Activated naive CD4-positive, alpha-beta T cell treated with anti-CD3 and anti-CD28 coated beads, Interleukin-2, amount 50 U/mL, for 24 hours (primary cell): ENCODE data around the gene CLOCK.

Source experiments
- H3K27ac Mint-ChIP-seq: one replicate; pipeline ENCODE4 v1.8.0; 2021; ENCODE audit warnings: mild to moderate bottlenecking, mixed read lengths
- H3K27me3 Mint-ChIP-seq: one replicate; pipeline ENCODE4 v1.8.0; 2021; ENCODE audit warnings: mixed read lengths
- H3K36me3 Mint-ChIP-seq: one replicate; pipeline ENCODE4 v1.8.0; 2021; ENCODE audit warnings: mixed read lengths
- H3K4me1 Mint-ChIP-seq: one replicate; pipeline ENCODE4 v1.8.0; 2021; ENCODE audit warnings: mixed read lengths
- H3K4me3 Mint-ChIP-seq: one replicate; pipeline ENCODE4 v1.8.0; 2021; ENCODE audit warnings: mild to moderate bottlenecking, mixed read lengths
- H3K9me3 Mint-ChIP-seq: one replicate; pipeline ENCODE4 v1.8.0; 2021; ENCODE audit warnings: mixed read lengths

Gene CLOCK

GRCh38 chr4:55435141-55435841, 111.4 kb downstream of the CLOCK start:
- Mint-ChIP-seq H3K9me3 (no peaks in the 10 kb centered on the region), H3K36me3 (peaks cover 11% of the 10 kb centered on the region), H3K4me1 (peaks cover 15% of the 10 kb centered on the region), H3K4me3 (no peak overlapping the region), H3K27me3 (no peaks in the 10 kb centered on the region), H3K27ac (no peak overlapping the region)

GRCh38 chr4:55431710-55432336, 114.9 kb downstream of the CLOCK start:
- H3K4me1 Mint-ChIP-seq = peaks cover 15% of the 10 kb centered on the region
- H3K36me3 Mint-ChIP-seq = peaks cover 5% of the 10 kb centered on the region
- peak overlapping the region; percentile 41 for H3K27ac Mint-ChIP-seq
- H3K9me3 Mint-ChIP-seq = no peaks in the 10 kb centered on the region
- no peak overlapping the region for H3K4me3 Mint-ChIP-seq
- no peaks in the 10 kb centered on the region for H3K27me3 Mint-ChIP-seq

GRCh38 chr4:55424791-55425190, 121.9 kb downstream of the CLOCK start:
- Mint-ChIP-seq H3K36me3 (peaks cover 17% of the 10 kb centered on the region), H3K27ac (no peak overlapping the region), H3K27me3 (no peaks in the 10 kb centered on the region), H3K4me3 (no peak overlapping the region), H3K4me1 (peaks cover 9% of the 10 kb centered on the region), H3K9me3 (no peaks in the 10 kb centered on the region)

GRCh38 chr4:55416176-55416575, 130.5 kb downstream of the CLOCK start:
- peaks cover 8% of the 10 kb centered on the region for H3K4me1 Mint-ChIP-seq
- H3K27me3 Mint-ChIP-seq = no peaks in the 10 kb centered on the region
- H3K36me3 Mint-ChIP-seq = peaks cover 10% of the 10 kb centered on the region
- H3K9me3 Mint-ChIP-seq = no peaks in the 10 kb centered on the region
- H3K27ac Mint-ChIP-seq = no peak overlapping the region
- H3K4me3 Mint-ChIP-seq = no peak overlapping the region

GRCh38 chr4:55411621-55412020, 135.1 kb downstream of the CLOCK start:
- peaks cover 34% of the 10 kb centered on the region for H3K4me1 Mint-ChIP-seq
- H3K9me3 Mint-ChIP-seq = no peaks in the 10 kb centered on the region
- peaks cover 10% of the 10 kb centered on the region for H3K36me3 Mint-ChIP-seq
- H3K4me3 Mint-ChIP-seq = no peak overlapping the region
- H3K27ac Mint-ChIP-seq = no peak overlapping the region
- H3K27me3 Mint-ChIP-seq = no peaks in the 10 kb centered on the region

- no peak overlapping the region for H3K4me3 Mint-ChIP-seq
- no peaks in the 10 kb centered on the region for H3K9me3 Mint-ChIP-seq
- peaks cover 15% of the 10 kb centered on the region for H3K36me3 Mint-ChIP-seq
- peaks cover 42% of the 10 kb centered on the region for H3K4me1 Mint-ChIP-seq
- H3K27ac Mint-ChIP-seq = no peak overlapping the region
- no peaks in the 10 kb centered on the region for H3K27me3 Mint-ChIP-seq
Measured at GRCh38 chr4:55410431-55410830, 136.3 kb downstream of the CLOCK start.

GRCh38 chr4:55409468-55410171, 137.1 kb downstream of the CLOCK start:
- H3K27me3 Mint-ChIP-seq = no peaks in the 10 kb centered on the region
- peak overlapping the region; percentile 12 for H3K27ac Mint-ChIP-seq
- H3K36me3 Mint-ChIP-seq = peaks cover 16% of the 10 kb centered on the region
- H3K4me1 Mint-ChIP-seq = peaks cover 47% of the 10 kb centered on the region
- no peak overlapping the region for H3K4me3 Mint-ChIP-seq
- H3K9me3 Mint-ChIP-seq = no peaks in the 10 kb centered on the region

GRCh38 chr4:55407764-55408163, 138.9 kb downstream of the CLOCK start:
- peaks cover 22% of the 10 kb centered on the region for H3K36me3 Mint-ChIP-seq

GRCh38 chr4:55407119-55407518, 139.6 kb downstream of the CLOCK start:
- no peaks in the 10 kb centered on the region for H3K9me3 Mint-ChIP-seq
- H3K4me3 Mint-ChIP-seq = no peak overlapping the region
- H3K27me3 Mint-ChIP-seq = no peaks in the 10 kb centered on the region
- no peak overlapping the region for H3K27ac Mint-ChIP-seq
- peaks cover 22% of the 10 kb centered on the region for H3K36me3 Mint-ChIP-seq
- peaks cover 55% of the 10 kb centered on the region for H3K4me1 Mint-ChIP-seq

More at GRCh38 chr4:55407764-55408163, 138.9 kb downstream of the CLOCK start:
- Mint-ChIP-seq H3K27ac (no peak overlapping the region), H3K9me3 (no peaks in the 10 kb centered on the region), H3K27me3 (no peaks in the 10 kb centered on the region), H3K4me3 (no peak overlapping the region), H3K4me1 (peaks cover 55% of the 10 kb centered on the region)

- Mint-ChIP-seq H3K27ac (no peak overlapping the region), H3K36me3 (peaks cover 19% of the 10 kb centered on the region), H3K9me3 (no peaks in the 10 kb centered on the region), H3K27me3 (no peaks in the 10 kb centered on the region), H3K4me1 (peaks cover 51% of the 10 kb centered on the region), H3K4me3 (no peak overlapping the region)
Measured at GRCh38 chr4:55406545-55406944, 140.2 kb downstream of the CLOCK start.

- peaks cover 22% of the 10 kb centered on the region for H3K36me3 Mint-ChIP-seq
- no peaks in the 10 kb centered on the region for H3K9me3 Mint-ChIP-seq
- no peaks in the 10 kb centered on the region for H3K27me3 Mint-ChIP-seq
- H3K4me1 Mint-ChIP-seq = peaks cover 57% of the 10 kb centered on the region
- H3K4me3 Mint-ChIP-seq = no peak overlapping the region
- no peak overlapping the region for H3K27ac Mint-ChIP-seq
Measured at GRCh38 chr4:55405073-55405472, 141.6 kb downstream of the CLOCK start.

GRCh38 chr4:55399581-55399980, 147.1 kb downstream of the CLOCK start:
- Mint-ChIP-seq H3K4me3 (peak overlapping the region; percentile 95), H3K9me3 (no peaks in the 10 kb centered on the region), H3K27me3 (no peaks in the 10 kb centered on the region), H3K27ac (peak overlapping the region; percentile 63), H3K4me1 (peaks cover 56% of the 10 kb centered on the region), H3K36me3 (peaks cover 19% of the 10 kb centered on the region)

GRCh38 chr4:55398966-55399365, 147.7 kb downstream of the CLOCK start:
- H3K27ac Mint-ChIP-seq = peak overlapping the region; percentile 63
- peaks cover 60% of the 10 kb centered on the region for H3K4me1 Mint-ChIP-seq
- peak overlapping the region; percentile 95 for H3K4me3 Mint-ChIP-seq
- no peaks in the 10 kb centered on the region for H3K27me3 Mint-ChIP-seq
- H3K9me3 Mint-ChIP-seq = no peaks in the 10 kb centered on the region
- peaks cover 19% of the 10 kb centered on the region for H3K36me3 Mint-ChIP-seq

GRCh38 chr4:55398461-55398860, 148.2 kb downstream of the CLOCK start:
- Mint-ChIP-seq H3K9me3 (no peaks in the 10 kb centered on the region), H3K4me1 (peaks cover 55% of the 10 kb centered on the region), H3K27me3 (no peaks in the 10 kb centered on the region), H3K4me3 (peak overlapping the region; percentile 95), H3K27ac (peak overlapping the region; percentile 19), H3K36me3 (peaks cover 15% of the 10 kb centered on the region)

GRCh38 chr4:55397520-55398321, 149.0 kb downstream of the CLOCK start:
- Mint-ChIP-seq H3K27ac (peak overlapping the region; percentile 84), H3K4me1 (peaks cover 51% of the 10 kb centered on the region), H3K4me3 (peak overlapping the region; percentile 95)

More at GRCh38 chr4:55397520-55398321, 149.0 kb downstream of the CLOCK start:
- Mint-ChIP-seq H3K27me3 (no peaks in the 10 kb centered on the region), H3K9me3 (no peaks in the 10 kb centered on the region), H3K36me3 (peaks cover 13% of the 10 kb centered on the region)
